Gastrocnemius medialis (tissue), 4 donors: ENCODE data around the gene PDLIM1.

Experiments used
- CTCF ChIP-seq, 5 experiments: fragments of 450-650 bp in 3 of 5; fragments of 200-600 bp in 2 of 5; sonication (generic) in 2 of 5; IDR thresholded peaks in 4 of 5; conservative IDR thresholded peaks in 1 of 5; 1 replicate in 4 of 5; 2 replicates in 1 of 5; pipeline ENCODE4 v1.5.1; 2016 to 2019; ENCODE audit warnings: antibody characterized with exemption in 5 of 5, mild to moderate bottlenecking in 3 of 5, moderate library complexity in 3 of 5
- POLR2A ChIP-seq, 2 donors: fragments of 450-650 bp; IDR thresholded peaks; one replicate each; pipeline ENCODE4 v1.6.1; 2017; ENCODE audit warnings: antibody characterized with exemption in 2 of 2, mild to moderate bottlenecking in 2 of 2, moderate library complexity in 2 of 2

- no peak for TF ChIP-seq CTCF (IDR thresholded peaks at IDR 0.05 in 4 of 5, conservative IDR thresholded peaks at IDR 0.05 in 1 of 5)
- TF ChIP-seq POLR2A (IDR thresholded peaks at IDR 0.05): no peak
Measured at GRCh38 chr10:95309958-95310357, 19.2 kb upstream of the PDLIM1 start.
